Measurements from ENCODE around the gene SACM1L.

Gene SACM1L

GRCh38 chr3:45765266-45765851 lies 76.2 kb downstream of the SACM1L start:
- peaks cover 5% of the 10 kb centered on the region; the same call in 1 of the 2 replicates for H3K9me3 ChIP-seq (ENCODE audit: insufficient read depth, low read depth, low read length)
- no peaks in the 10 kb centered on the region for H4K20me1 ChIP-seq (ENCODE audit: insufficient read depth, low read length, poor library complexity, severe bottlenecking)
- no peak overlapping the region for H3K4me2 ChIP-seq (ENCODE audit: low read depth, low read length, poor library complexity, severe bottlenecking)
- no peaks in the 10 kb centered on the region for H3K79me2 ChIP-seq (ENCODE audit: insufficient read depth, low read length)
- H3K4me1 ChIP-seq (ENCODE audit: insufficient read depth, low read length, poor library complexity, severe bottlenecking), result no peaks in the 10 kb centered on the region
- no peak overlapping the region for H3K9ac ChIP-seq (ENCODE audit: low read depth, low read length, poor library complexity, severe bottlenecking)
- H3K9me2 ChIP-seq (replicated peaks; ENCODE audit: low read depth, low read length), result no peaks in the 10 kb centered on the region
- H3K27me3 ChIP-seq (ENCODE audit: insufficient read depth, low read length, poor library complexity, severe bottlenecking), result peaks cover 21% of the 10 kb centered on the region
- no peaks in the 10 kb centered on the region for H3K36me3 ChIP-seq (ENCODE audit: insufficient read depth, low read length)
- no peaks in the 10 kb centered on the region for H3F3A ChIP-seq (ENCODE audit: low read depth)
- no peak overlapping the region for H2AFZ ChIP-seq (ENCODE audit: low read length)
- TF ChIP-seq EZH2phosphoT487 (IDR thresholded peaks at IDR 0.05; ENCODE audit: borderline replicate concordance), result no peak
- H3K4me3 ChIP-seq (ENCODE audit: low read length, poor library complexity, severe bottlenecking), result no peak overlapping the region

GRCh38 chr3:45765958-45766357 lies 76.8 kb downstream of the SACM1L start:
- Histone ChIP-seq H3K9ac (ENCODE audit: low read depth, low read length, poor library complexity, severe bottlenecking) (no peak overlapping the region), H3K4me3 (ENCODE audit: low read length, poor library complexity, severe bottlenecking) (no peak overlapping the region), H4K20me1 (ENCODE audit: insufficient read depth, low read length, poor library complexity, severe bottlenecking) (no peaks in the 10 kb centered on the region), H3K27me3 (ENCODE audit: insufficient read depth, low read length, poor library complexity, severe bottlenecking) (peaks cover 22% of the 10 kb centered on the region), H2AFZ (ENCODE audit: low read length) (no peak overlapping the region), H3K9me2 (replicated peaks; ENCODE audit: low read depth, low read length) (no peaks in the 10 kb centered on the region), H3K4me2 (ENCODE audit: low read depth, low read length, poor library complexity, severe bottlenecking) (no peak overlapping the region), H3K9me3 (ENCODE audit: insufficient read depth, low read depth, low read length) (peaks cover 5% of the 10 kb centered on the region; the same call in 1 of the 2 replicates), H3K36me3 (ENCODE audit: insufficient read depth, low read length) (no peaks in the 10 kb centered on the region), H3K4me1 (ENCODE audit: insufficient read depth, low read length, poor library complexity, severe bottlenecking) (no peaks in the 10 kb centered on the region), H3F3A (ENCODE audit: low read depth) (no peaks in the 10 kb centered on the region), H3K79me2 (ENCODE audit: insufficient read depth, low read length) (no peaks in the 10 kb centered on the region)
- TF ChIP-seq EZH2phosphoT487 (IDR thresholded peaks at IDR 0.05; ENCODE audit: borderline replicate concordance) (no peak), CTCF (conservative IDR thresholded peaks at IDR 0.05; ENCODE audit: low read length) (no peak)

- no peak overlapping the region for H3K9ac ChIP-seq (ENCODE audit: low read depth, low read length, poor library complexity, severe bottlenecking)
- H3K4me2 ChIP-seq (ENCODE audit: low read depth, low read length, poor library complexity, severe bottlenecking), result no peak overlapping the region
- no peak overlapping the region for H3K4me3 ChIP-seq (ENCODE audit: low read length, poor library complexity, severe bottlenecking)
- peaks cover 38% of the 10 kb centered on the region for H3K27me3 ChIP-seq (ENCODE audit: insufficient read depth, low read length, poor library complexity, severe bottlenecking)
- TF ChIP-seq CTCF (conservative IDR thresholded peaks at IDR 0.05; ENCODE audit: low read length) (no peak), EZH2phosphoT487 (IDR thresholded peaks at IDR 0.05; ENCODE audit: borderline replicate concordance) (no peak)
- no peaks in the 10 kb centered on the region for H3K9me2 ChIP-seq (replicated peaks; ENCODE audit: low read depth, low read length)
- H3K79me2 ChIP-seq (ENCODE audit: insufficient read depth, low read length), result no peaks in the 10 kb centered on the region
- no peak overlapping the region for H2AFZ ChIP-seq (ENCODE audit: low read length)
- no peaks in the 10 kb centered on the region for H3F3A ChIP-seq (ENCODE audit: low read depth)
- no peaks in the 10 kb centered on the region for H3K4me1 ChIP-seq (ENCODE audit: insufficient read depth, low read length, poor library complexity, severe bottlenecking)
- H4K20me1 ChIP-seq (ENCODE audit: insufficient read depth, low read length, poor library complexity, severe bottlenecking), result no peaks in the 10 kb centered on the region
- H3K36me3 ChIP-seq (ENCODE audit: insufficient read depth, low read length), result no peaks in the 10 kb centered on the region
- peaks cover 5% of the 10 kb centered on the region; the same call in 1 of the 2 replicates for H3K9me3 ChIP-seq (ENCODE audit: insufficient read depth, low read depth, low read length)
Measured at GRCh38 chr3:45771166-45771775, 82.1 kb downstream of the SACM1L start.
